H1 (cell line): Measurements from ENCODE around the gene PTGDS. TPM values are rescaled to one million over a fixed set of nuclear protein-coding genes. Genes with fewer than 3 reads are reported as not detected.
A peak's percentile ranks its signal among the peaks of the same experiment; 100 is the strongest.

Source experiments
- CTCF ChIA-PET: fragments of 300-600 bp; sonication (Branson Sonifier 250); formaldehyde crosslinking; loops from one replicate; lab custom pipeline; 2021; ENCODE audit not compliant: partially characterized antibody; lab: Charles Lee
- POLR2A ChIA-PET: fragments of 300-600 bp; sonication (Branson Sonifier 250); formaldehyde crosslinking; loops from one replicate; lab custom pipeline; 2021; ENCODE audit warnings: inconsistent platforms; ENCODE audit not compliant: partially characterized antibody; lab: Charles Lee
- DNase-seq, 2 experiments: peaks; one replicate each; pipeline versions ENCODE4 v3.0.0 to v3.0.0-alpha.2; 2010 to 2022; ENCODE audit warnings: low spot score in 2 of 2, low read depth in 1 of 2, mixed read lengths in 1 of 2
- FAIRE-seq: peaks from 2 replicates; lab custom pipeline; 2011; peaks lifted over from hg19 to GRCh38; lab: Jason Lieb, UNC
- H2AFZ ChIP-seq: 2 replicates; pipeline ENCODE4 v1.8.1; 2012; ENCODE audit warnings: low read length, inconsistent platforms
- H2AK5ac ChIP-seq: 2 replicates; pipeline ENCODE4 v1.6.1; 2013; ENCODE audit warnings: low read depth, low read length
- H2BK120ac ChIP-seq: replicated peaks from 2 replicates; pipeline ENCODE3; 2013; ENCODE audit warnings: low read depth, low read length, inconsistent platforms
- H2BK12ac ChIP-seq: 2 replicates; pipeline ENCODE4 v1.6.1; 2013; ENCODE audit warnings: low read depth, low read length
- H2BK15ac ChIP-seq: 2 replicates; pipeline ENCODE4 v1.6.1; 2013; ENCODE audit warnings: low read length
- H2BK20ac ChIP-seq: 2 replicates; pipeline ENCODE4 v1.6.1; 2013; ENCODE audit warnings: low read length
- H2BK5ac ChIP-seq: 2 replicates; pipeline ENCODE4 v1.6.1; 2013; ENCODE audit warnings: low read depth, low read length
- H3K14ac ChIP-seq: 2 replicates; pipeline ENCODE4 v1.6.1; 2013; ENCODE audit warnings: inconsistent platforms; ENCODE audit not compliant: insufficient read length
- H3K18ac ChIP-seq: 2 replicates; pipeline ENCODE4 v1.6.1; 2013; ENCODE audit warnings: low read length; ENCODE audit errors: extremely low read depth
- H3K23ac ChIP-seq: 2 replicates; pipeline ENCODE4 v1.6.1; 2013; ENCODE audit warnings: inconsistent platforms; ENCODE audit not compliant: insufficient read length
- H3K23me2 ChIP-seq: 2 replicates; pipeline ENCODE4 v1.6.1; 2013; ENCODE audit warnings: low read depth, low read length
- H3K27ac ChIP-seq: 2 replicates; pipeline ENCODE4 v1.6.1; 2011; ENCODE audit warnings: low read depth, low read length, inconsistent platforms
- H3K27me3 ChIP-seq, 4 experiments: replicated peaks in 1 of 4; 1 replicate in 1 of 4; 2 replicates in 3 of 4; pipeline versions ENCODE4 v1.6.1 to v1.8.1; 2011 to 2013; ENCODE audit warnings: low read length in 3 of 4, mild to moderate bottlenecking in 3 of 4, inconsistent platforms in 2 of 4, mixed read lengths in 2 of 4, moderate library complexity in 1 of 4; ENCODE audit not compliant: control insufficient read depth in 3 of 4, insufficient read depth in 3 of 4; ENCODE audit errors: extremely low read depth in 1 of 4
- H3K36me3 ChIP-seq, 4 experiments: 2 replicates each; pipeline versions ENCODE4 v1.6.1 to v1.8.1; 2011 to 2013; ENCODE audit warnings: mild to moderate bottlenecking in 4 of 4, low read length in 3 of 4, moderate library complexity in 2 of 4, control low read depth in 1 of 4, inconsistent platforms in 1 of 4; ENCODE audit not compliant: insufficient read depth in 4 of 4, control insufficient read depth in 2 of 4
- H3K4ac ChIP-seq: replicated peaks from 2 replicates; pipeline ENCODE3; 2013; ENCODE audit warnings: low read length, low read depth, mixed read lengths, inconsistent platforms; ENCODE audit not compliant: insufficient read length
- H3K4me1 ChIP-seq, 4 experiments: replicated peaks in 1 of 4; 1 replicate in 1 of 4; 2 replicates in 3 of 4; pipeline versions ENCODE4 v1.6.1 to v1.8.1; 2011 to 2013; ENCODE audit warnings: low read length in 3 of 4, inconsistent platforms in 2 of 4, mixed read lengths in 1 of 4; ENCODE audit not compliant: insufficient read depth in 4 of 4, control insufficient read depth in 3 of 4
- H3K4me2 ChIP-seq, 2 experiments: 2 replicates each; pipeline versions ENCODE4 v1.6.1 to v1.8.1; 2011 to 2013; ENCODE audit warnings: low read depth in 2 of 2, low read length in 2 of 2, control low read depth in 1 of 2, inconsistent platforms in 1 of 2, mild to moderate bottlenecking in 1 of 2; ENCODE audit not compliant: insufficient read depth in 1 of 2
- H3K4me3 ChIP-seq, 4 experiments: fragments of 200-600, 300-600 bp in 1 of 4; sonication (generic), shearing (Covaris generic), sonication (Bioruptor Twin) in 1 of 4; 2 replicates each; pipeline versions ENCODE4 v1.5.1 to v1.8.1; 2011 to 2016; ENCODE audit warnings: low read length in 4 of 4, low read depth in 3 of 4, control low read depth in 2 of 4, inconsistent platforms in 2 of 4, mild to moderate bottlenecking in 2 of 4, mixed read lengths in 1 of 4, moderate library complexity in 1 of 4; ENCODE audit not compliant: insufficient read depth in 2 of 4; ENCODE audit errors: extremely low read depth in 1 of 4
- H3K56ac ChIP-seq: replicated peaks from 2 replicates; pipeline ENCODE3; 2013; ENCODE audit warnings: low read depth, mild to moderate bottlenecking, mixed read lengths, low read length, inconsistent platforms; ENCODE audit not compliant: insufficient read length
- H3K79me1 ChIP-seq: 2 replicates; pipeline ENCODE4 v1.6.1; 2013; ENCODE audit warnings: low read depth, low read length, control low read depth
- H3K79me2 ChIP-seq, 2 experiments: 2 replicates each; pipeline versions ENCODE4 v1.6.1 to v1.8.1; 2012 to 2013; ENCODE audit warnings: low read length in 2 of 2, mild to moderate bottlenecking in 2 of 2, inconsistent platforms in 1 of 2; ENCODE audit not compliant: insufficient read depth in 2 of 2, control insufficient read depth in 1 of 2
- H3K9ac ChIP-seq, 4 experiments: replicated peaks in 1 of 4; 1 replicate in 1 of 4; 2 replicates in 3 of 4; pipeline versions ENCODE4 v1.6.1 to v1.8.1; 2011 to 2013; ENCODE audit warnings: low read depth in 3 of 4, low read length in 3 of 4, control low read depth in 2 of 4, mild to moderate bottlenecking in 2 of 4, moderate library complexity in 2 of 4, inconsistent platforms in 1 of 4; ENCODE audit errors: extremely low read depth in 1 of 4
- H3K9me3 ChIP-seq, 2 experiments: 2 replicates each; pipeline versions ENCODE4 v1.6.1 to v1.8.1; 2012 to 2013; ENCODE audit warnings: mild to moderate bottlenecking in 2 of 2, moderate library complexity in 2 of 2, control low read depth in 1 of 2, inconsistent platforms in 1 of 2, low read depth in 1 of 2, low read length in 1 of 2, mixed read lengths in 1 of 2; ENCODE audit not compliant: insufficient read depth in 2 of 2
- H4K20me1 ChIP-seq, 2 experiments: replicated peaks in 1 of 2; 2 replicates each; pipeline versions ENCODE3 to v1.8.1; 2011 to 2013; ENCODE audit warnings: inconsistent platforms in 2 of 2, low read length in 2 of 2, mild to moderate bottlenecking in 1 of 2; ENCODE audit not compliant: insufficient read depth in 2 of 2, control insufficient read depth in 1 of 2
- H4K5ac ChIP-seq: 2 replicates; pipeline ENCODE4 v1.6.1; 2013; ENCODE audit warnings: low read length, low read depth, mixed read lengths, inconsistent platforms; ENCODE audit not compliant: insufficient read length
- H4K8ac ChIP-seq: 2 replicates; pipeline ENCODE4 v1.8.0; 2013; ENCODE audit warnings: mild to moderate bottlenecking, moderate library complexity, low read length, inconsistent platforms; ENCODE audit not compliant: insufficient read depth; ENCODE audit errors: extremely low read depth
- H4K91ac ChIP-seq: replicated peaks from 2 replicates; pipeline ENCODE3; 2013; ENCODE audit warnings: low read length, mixed read lengths, inconsistent platforms; ENCODE audit not compliant: insufficient read length
- BCL11A ChIP-seq, 2 experiments: IDR thresholded peaks; one replicate each; pipeline ENCODE4 v1.6.1; 2011; ENCODE audit warnings: low read depth in 2 of 2, low read length in 2 of 2, mild to moderate bottlenecking in 2 of 2
- CBX8 ChIP-seq: fragments of 300-800, 300-1000 bp; sonication (generic); IDR thresholded peaks from 2 replicates; pipeline ENCODE4 v1.7.1; 2016; ENCODE audit warnings: low read depth, low read length, borderline replicate concordance
- CEBPB ChIP-seq: IDR thresholded peaks from 2 replicates; pipeline ENCODE4 v1.6.1; 2012; ENCODE audit warnings: low read depth, low read length
- CHD2 ChIP-seq: IDR thresholded peaks from 2 replicates; pipeline ENCODE4 v1.6.1; 2012; ENCODE audit warnings: low read length, improper control_type of control experiment
- HDAC2 ChIP-seq, 2 experiments: fragments of 300-600 bp in 1 of 2; sonication (generic) in 1 of 2; IDR thresholded peaks; 2 replicates each; pipeline ENCODE4 v1.6.1; 2011 to 2012; ENCODE audit warnings: low read depth in 2 of 2, low read length in 2 of 2, mild to moderate bottlenecking in 2 of 2, moderate library complexity in 2 of 2, borderline replicate concordance in 1 of 2, inconsistent platforms in 1 of 2
- JUN ChIP-seq: IDR thresholded peaks from 2 replicates; pipeline ENCODE4 v1.6.1; 2011; ENCODE audit warnings: low read depth, mild to moderate bottlenecking, improper control_type of control experiment, low read length
- JUND ChIP-seq: IDR thresholded peaks from 2 replicates; pipeline ENCODE4 v1.6.1; 2011; ENCODE audit warnings: mild to moderate bottlenecking, improper control_type of control experiment, low read length
- KDM4A ChIP-seq: IDR thresholded peaks from one replicate; pipeline ENCODE4 v1.7.1; 2012; ENCODE audit warnings: low read depth, mild to moderate bottlenecking, moderate library complexity, low read length, inconsistent platforms; ENCODE audit not compliant: severe bottlenecking
- RXRA ChIP-seq: IDR thresholded peaks from 2 replicates; pipeline ENCODE4 v1.6.1; 2011; ENCODE audit warnings: low read depth, mild to moderate bottlenecking, low read length, moderate library complexity; ENCODE audit not compliant: insufficient read depth
- SIRT6 ChIP-seq: IDR thresholded peaks from one replicate; pipeline ENCODE4 v1.7.1; 2012; ENCODE audit warnings: low read length, inconsistent platforms
- SP4 ChIP-seq: IDR thresholded peaks from 2 replicates; pipeline ENCODE4 v1.6.1; 2012; ENCODE audit warnings: low read length, inconsistent platforms
- SRF ChIP-seq: IDR thresholded peaks from 2 replicates; pipeline ENCODE4 v1.6.1; 2011; ENCODE audit warnings: mild to moderate bottlenecking, low read depth, low read length, moderate library complexity
- TAF1 ChIP-seq: IDR thresholded peaks from 2 replicates; pipeline ENCODE4 v1.6.1; 2011; ENCODE audit warnings: mild to moderate bottlenecking, low read depth, low read length
- WGBS, 2 experiments: shearing (Covaris generic) in 1 of 2; methylation state at CpG; one replicate each; pipeline versions ENCODE4 v1.1.6 to v1.1.7; 2013 to 2015; ENCODE audit warnings: low lambda C conversion rate in 2 of 2, mixed read lengths in 2 of 2, inconsistent platforms in 1 of 2, low coverage in 1 of 2, missing lambda C conversion rate in 1 of 2; ENCODE audit not compliant: insufficient replicate concordance in 2 of 2, insufficient coverage in 1 of 2, insufficient read length in 1 of 2; ENCODE audit errors: extremely low coverage in 1 of 2, missing lambda C conversion rate in 1 of 2; 5-methylcytosine and 5-hydroxymethylcytosine counted together
- polyA plus RNA-seq, 7 experiments: library from polyadenylated mRNA; depleted of rRNA in 3 of 7; stranded (reverse) in 5 of 7; unstranded in 2 of 7; fragments of >200 nt in 5 of 7; fragments of 200-250 nt in 2 of 7; gene quantifications; 1 replicate in 5 of 7; 2 replicates in 1 of 7; 4 replicates in 1 of 7; pipeline versions ENCODE4 v1.2.1 to v1.2.3, GENCODE V29; 2011 to 2013; ENCODE audit warnings: missing spikeins in 2 of 7, mixed read lengths in 2 of 7
- total RNA-seq: library from RNA; stranded (reverse); fragmentation: NEBNext Ultra II Directional; extraction: Animal tissue kit (Norgen Biotek cat#: 25700); gene quantifications from 2 replicates; pipeline ENCODE4 v1.2.1, GENCODE V29; 2021

Gene PTGDS
- total and polyA plus RNA-seq, 2 of the 8 experiments (the other 6 are each of a cell fraction or from before 2014, with no cell fraction given) = 1.7 to 2.3 TPM

DNA sequence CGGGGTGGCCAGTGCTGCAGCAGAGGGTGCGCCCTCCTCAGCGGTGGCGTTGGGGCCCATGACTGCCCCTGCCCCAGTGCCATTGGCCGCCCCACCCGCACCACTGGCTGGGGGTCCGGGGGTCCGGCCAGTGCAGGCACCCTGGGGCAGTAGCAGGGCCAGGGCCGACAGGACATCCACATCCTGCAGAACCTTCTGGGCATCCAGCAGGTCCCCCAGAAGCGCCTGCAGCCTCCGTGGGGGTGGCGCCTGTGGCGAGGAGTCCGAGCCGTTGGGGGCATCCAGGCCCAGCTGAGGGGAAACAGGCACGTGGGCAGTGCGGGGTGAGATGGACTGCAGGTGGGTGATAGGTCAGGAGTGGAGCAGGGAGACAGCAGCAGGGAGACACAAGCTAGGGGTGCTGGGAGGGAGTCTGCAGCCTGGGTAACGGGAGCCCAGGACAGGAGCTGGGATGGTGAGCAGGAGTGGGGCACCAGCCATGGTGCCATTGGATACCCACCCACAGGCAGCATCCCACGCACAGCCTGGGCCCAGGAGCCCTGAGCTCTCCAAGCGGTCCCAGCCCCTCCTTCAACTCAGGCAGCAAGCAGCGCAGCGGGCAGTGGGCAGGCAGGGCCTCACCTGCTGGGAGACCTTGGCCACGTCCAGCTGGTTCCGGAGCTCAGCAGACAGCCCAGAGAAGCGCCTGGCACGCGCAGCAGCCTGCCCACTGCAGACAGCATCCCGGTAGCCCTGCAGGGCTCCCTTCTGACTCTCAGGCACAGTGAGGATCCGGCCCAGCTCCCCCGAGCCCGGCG lies 43.7 kb downstream of the PTGDS start:
- Histone ChIP-seq H4K20me1 (peaks cover 0 to 8% of the 10 kb centered on the region in 2 experiments), H2BK12ac (no peak overlapping the region), H3K27ac (no peak overlapping the region), H4K91ac (no peak overlapping the region), H2AK5ac (no peak overlapping the region), H2AFZ (no peak overlapping the region), H3K4ac (no peak overlapping the region), H3K9ac (no peak overlapping the region), H3K4me1 (peaks cover 0 to 9% (median 3%) of the 10 kb centered on the region in 4 experiments; a peak in 3 of 7 replicates), H2BK20ac (no peak overlapping the region), H3K36me3 (peaks cover 0 to 5% (median 0%) of the 10 kb centered on the region in 4 experiments; a peak in 1 of 8 replicates), H4K8ac (peak overlapping the region; percentile 51; the same call in 1 of the 2 replicates), H4K5ac (no peak overlapping the region), H2BK120ac (no peak overlapping the region), H3K4me2 (no peak overlapping the region), H3K4me3 (no peak overlapping the region), H3K9me3 (peaks cover 0 to 12% of the 10 kb centered on the region in 2 experiments; a peak in 1 of 4 replicates), H3K14ac (no peak overlapping the region), H2BK5ac (no peak overlapping the region), H2BK15ac (peak overlapping the region; percentile 72; the same call in 1 of the 2 replicates), H3K23me2 (no peaks in the 10 kb centered on the region), H3K79me1 (no peaks in the 10 kb centered on the region), H3K27me3 (peaks cover 0 to 3% (median 0%) of the 10 kb centered on the region in 4 experiments; a peak in 2 of 7 replicates), H3K79me2 (no peaks in the 10 kb centered on the region), H3K18ac (no peak overlapping the region; the same call in 1 of the 2 replicates), H3K23ac (no peak overlapping the region), H3K56ac (no peak overlapping the region)
- DNase-seq (no peak), FAIRE-seq (no peak)
- CTCF ChIA-PET = interaction anchor here (0.8 to 7.2 kb wide), 14 partner anchors 9 to 73 kb away, joined by 3 to 54 read pairs (median 4); partner anchors contain the start of genes ABCA2 and FUT7
- POLR2A ChIA-PET = no interaction called here
- 88% methylated on average over 21 of the region's 32 CpGs; no CpG with 5 or more reads in 1 of the 2 experiments for WGBS, 2 experiments
- TF ChIP-seq BCL11A (IDR thresholded peaks at IDR 0.05; ENCODE audit: low read depth in 2 of 2, low read length in 2 of 2) (no peak), KDM4A (no peak), SRF (no peak), CEBPB (no peak), TAF1 (no peak), SP4 (no peak), SIRT6 (no peak), CHD2 (no peak), JUN (no peak), HDAC2 (IDR thresholded peaks at IDR 0.05; ENCODE audit: borderline replicate concordance in 1 of 2, low read depth in 2 of 2, low read length in 2 of 2) (no peak), JUND (no peak), CBX8 (no peak), RXRA (no peak)
